ENCODE results near the gene CNDP1.
"Not testable (repeated sequence)": the region's sequence is repeated elsewhere in the genome, so short reads cannot be mapped to it uniquely, and the experiment has no call there.

CNDP1 gene

DNA sequence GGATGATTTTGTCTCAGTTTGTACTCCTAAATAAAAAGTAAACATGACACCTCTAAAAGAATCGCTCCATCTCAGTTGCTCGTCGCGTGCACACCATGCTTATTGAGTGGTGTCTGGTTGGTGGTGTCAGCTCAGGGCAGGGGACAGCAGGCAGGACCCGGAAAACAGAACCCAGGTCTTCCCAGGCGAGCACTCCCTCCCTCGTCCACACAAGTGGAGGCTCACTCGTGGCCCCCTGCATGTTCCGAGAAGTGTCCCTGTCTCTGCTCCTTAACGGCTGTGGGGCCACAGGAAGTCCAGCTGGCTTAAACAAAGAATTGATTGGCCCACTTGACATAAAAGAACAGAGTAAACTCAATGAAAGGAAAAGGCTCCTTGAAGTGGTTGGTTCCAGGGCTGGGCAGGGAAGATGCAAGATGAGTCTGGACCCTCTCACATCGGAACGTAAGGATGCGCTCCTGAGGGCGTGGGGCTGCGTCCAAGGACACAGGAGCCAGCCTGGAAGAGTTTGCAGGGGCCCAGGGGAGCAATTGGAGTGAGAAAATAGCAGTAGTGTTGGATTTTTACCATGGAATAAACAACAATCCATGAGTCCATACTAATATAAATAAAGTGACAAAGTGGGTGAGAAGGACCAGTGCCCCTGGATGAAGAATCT is 13.1 kb upstream of the CNDP1 start:
- H3K4me3 Mint-ChIP-seq = no peak overlapping the region

DNA sequence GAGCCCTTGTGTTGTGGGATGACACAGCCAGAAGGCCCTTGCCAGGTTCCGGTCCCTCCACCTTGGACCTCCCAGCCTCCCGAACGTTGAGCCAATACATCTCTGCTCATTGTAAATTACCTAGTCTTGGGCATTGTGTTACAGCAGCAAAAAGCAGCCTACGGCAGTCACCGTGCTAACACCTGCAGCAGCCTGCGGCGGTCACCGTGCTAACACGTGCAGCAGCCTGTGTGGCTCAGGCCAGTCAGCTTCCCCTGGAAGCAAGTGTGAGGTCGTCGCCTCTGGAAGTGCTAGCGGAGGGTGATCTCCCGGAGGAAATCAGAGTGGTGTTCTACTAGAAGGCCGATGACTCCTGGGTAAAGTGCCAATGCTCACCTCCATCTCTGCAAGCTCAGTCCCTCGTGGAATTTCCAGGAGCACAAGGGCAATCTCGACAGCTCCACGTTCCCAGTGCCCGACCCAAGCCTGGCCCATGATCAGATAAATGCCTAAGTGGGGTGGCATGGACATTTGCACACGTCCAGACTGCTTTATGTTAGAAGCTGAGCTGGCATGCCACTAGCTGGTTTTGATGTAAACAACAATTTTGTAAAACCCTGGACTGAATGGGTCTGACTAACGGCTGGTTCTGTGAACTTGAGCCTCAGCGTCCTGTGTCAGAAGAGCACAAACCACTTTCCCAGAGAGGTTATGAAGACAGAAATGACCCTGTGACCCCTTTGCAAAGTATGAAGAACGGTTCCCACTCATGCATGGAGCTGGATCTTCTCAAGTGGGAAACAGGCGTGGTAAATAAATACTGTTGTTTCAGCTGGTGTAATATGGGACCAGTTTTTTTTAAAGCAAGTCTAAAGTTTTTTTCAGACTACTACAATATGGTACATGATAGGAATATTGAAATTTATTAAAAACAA is 11.4 kb upstream of the CNDP1 start:
- H3K27ac Mint-ChIP-seq = peak overlapping the region; percentile 97
- peaks cover 21% of the 10 kb centered on the region for H3K4me1 Mint-ChIP-seq
- peaks cover 53% of the 10 kb centered on the region for H3K36me3 Mint-ChIP-seq (ENCODE audit: low read depth)
- peaks cover 35% of the 10 kb centered on the region for H3K9me3 Mint-ChIP-seq
- H3K4me3 Mint-ChIP-seq = no peak overlapping the region
- no peak for DNase-seq
- peaks cover 8% of the 10 kb centered on the region for H3K27me3 Mint-ChIP-seq (ENCODE audit: low read depth, poor library complexity)
- TF ChIP-seq, protein P1, sequence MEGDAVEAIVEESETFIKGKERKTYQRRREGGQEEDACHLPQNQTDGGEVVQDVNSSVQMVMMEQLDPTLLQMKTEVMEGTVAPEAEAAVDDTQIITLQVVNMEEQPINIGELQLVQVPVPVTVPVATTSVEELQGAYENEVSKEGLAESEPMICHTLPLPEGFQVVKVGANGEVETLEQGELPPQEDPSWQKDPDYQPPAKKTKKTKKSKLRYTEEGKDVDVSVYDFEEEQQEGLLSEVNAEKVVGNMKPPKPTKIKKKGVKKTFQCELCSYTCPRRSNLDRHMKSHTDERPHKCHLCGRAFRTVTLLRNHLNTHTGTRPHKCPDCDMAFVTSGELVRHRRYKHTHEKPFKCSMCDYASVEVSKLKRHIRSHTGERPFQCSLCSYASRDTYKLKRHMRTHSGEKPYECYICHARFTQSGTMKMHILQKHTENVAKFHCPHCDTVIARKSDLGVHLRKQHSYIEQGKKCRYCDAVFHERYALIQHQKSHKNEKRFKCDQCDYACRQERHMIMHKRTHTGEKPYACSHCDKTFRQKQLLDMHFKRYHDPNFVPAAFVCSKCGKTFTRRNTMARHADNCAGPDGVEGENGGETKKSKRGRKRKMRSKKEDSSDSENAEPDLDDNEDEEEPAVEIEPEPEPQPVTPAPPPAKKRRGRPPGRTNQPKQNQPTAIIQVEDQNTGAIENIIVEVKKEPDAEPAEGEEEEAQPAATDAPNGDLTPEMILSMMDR (IDR thresholded peaks at IDR 0.05) = no peak

More for the DNA sequence above, 13.1 kb upstream of the CNDP1 start:
- Mint-ChIP-seq H3K27ac (peak overlapping the region; percentile 55), H3K27me3 (ENCODE audit: low read depth, poor library complexity) (peaks cover 3% of the 10 kb centered on the region), H3K4me1 (peaks cover 21% of the 10 kb centered on the region), H3K9me3 (peaks cover 35% of the 10 kb centered on the region), H3K36me3 (ENCODE audit: low read depth) (peaks cover 61% of the 10 kb centered on the region)
- TF ChIP-seq, protein P1 (IDR thresholded peaks at IDR 0.05) = no peak
- DNase-seq = no peak

DNA sequence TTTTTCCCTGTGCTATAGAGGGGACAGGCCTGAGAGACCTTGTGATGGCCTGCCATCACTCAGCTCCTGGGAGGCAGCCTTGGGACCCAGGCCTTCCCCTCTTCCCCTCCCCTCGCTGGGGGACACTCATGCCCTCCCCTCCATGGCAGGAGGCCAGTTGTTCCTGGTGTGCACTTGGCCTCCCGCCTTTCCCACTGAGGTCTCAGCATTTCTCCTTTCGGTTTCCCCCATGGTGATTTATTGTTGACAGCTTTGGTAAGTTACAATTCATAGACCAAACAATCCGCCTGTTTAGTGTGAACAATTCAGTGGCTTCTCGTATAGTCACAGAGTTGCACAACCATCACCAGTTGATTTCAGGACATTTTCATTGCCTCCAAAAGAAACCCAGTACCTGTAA is 10.2 kb upstream of the CNDP1 start:
- no peak overlapping the region for H3K4me3 Mint-ChIP-seq
- peaks cover 8% of the 10 kb centered on the region for H3K27me3 Mint-ChIP-seq (ENCODE audit: low read depth, poor library complexity)
- DNase-seq = no peak
- H3K27ac Mint-ChIP-seq = peak overlapping the region; percentile 61
- H3K36me3 Mint-ChIP-seq (ENCODE audit: low read depth) = peaks cover 41% of the 10 kb centered on the region
- peaks cover 35% of the 10 kb centered on the region for H3K9me3 Mint-ChIP-seq
- TF ChIP-seq, protein P1 (IDR thresholded peaks at IDR 0.05) = no peak
- peaks cover 21% of the 10 kb centered on the region for H3K4me1 Mint-ChIP-seq

DNA sequence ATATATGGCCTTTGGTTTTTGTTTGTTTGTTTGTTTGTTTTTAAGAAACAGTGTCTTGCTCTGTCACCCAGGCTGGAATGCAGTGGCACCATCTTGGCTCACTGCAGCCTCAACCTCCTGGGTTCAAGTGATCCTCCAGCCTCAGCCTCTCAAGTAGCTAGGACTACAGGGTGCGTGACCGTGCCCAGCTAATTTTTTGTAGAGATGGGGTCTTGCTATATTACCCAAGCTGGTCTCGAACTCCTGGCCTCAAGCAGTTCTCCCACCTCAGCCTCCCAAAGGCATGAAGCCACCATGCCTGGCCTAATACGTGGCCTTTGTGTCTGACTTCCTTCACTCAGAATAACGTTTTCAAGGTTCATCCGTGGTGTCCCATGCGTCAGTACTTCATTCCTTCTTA is 9.4 kb upstream of the CNDP1 start:
- H3K27me3 Mint-ChIP-seq (ENCODE audit: low read depth, poor library complexity); H3K4me3 Mint-ChIP-seq; DNase-seq; H3K27ac Mint-ChIP-seq: not testable (repeated sequence)
- Mint-ChIP-seq H3K4me1 (peaks cover 21% of the 10 kb centered on the region), H3K36me3 (ENCODE audit: low read depth) (peaks cover 33% of the 10 kb centered on the region), H3K9me3 (peaks cover 35% of the 10 kb centered on the region)

DNA sequence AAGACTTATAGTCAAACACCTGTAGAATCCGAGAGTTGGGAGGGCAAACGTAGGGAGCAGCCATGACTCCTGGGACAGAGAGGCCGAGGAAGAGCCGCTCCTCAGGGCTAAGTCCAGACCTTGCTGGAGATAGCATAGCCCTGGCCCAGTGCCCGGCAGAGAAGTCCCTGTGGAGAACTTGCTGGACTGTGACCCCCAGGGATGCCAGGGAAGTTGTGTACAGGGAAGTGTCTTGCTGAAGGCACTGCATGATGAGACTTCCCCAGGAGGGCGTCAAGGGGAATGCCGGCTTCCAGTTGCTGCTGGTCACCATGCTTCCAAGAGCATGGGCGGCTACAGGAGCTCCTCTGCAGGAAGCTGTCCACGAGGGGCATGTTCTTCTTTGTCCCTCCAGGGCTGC is 8.6 kb upstream of the CNDP1 start:
- DNase-seq = no peak
- Mint-ChIP-seq H3K36me3 (ENCODE audit: low read depth) (peaks cover 25% of the 10 kb centered on the region), H3K4me3 (no peak overlapping the region), H3K27me3 (ENCODE audit: low read depth, poor library complexity) (peaks cover 16% of the 10 kb centered on the region), H3K27ac (no peak overlapping the region), H3K9me3 (peaks cover 27% of the 10 kb centered on the region), H3K4me1 (peaks cover 21% of the 10 kb centered on the region)
- TF ChIP-seq, protein P1 (IDR thresholded peaks at IDR 0.05) = no peak

DNA sequence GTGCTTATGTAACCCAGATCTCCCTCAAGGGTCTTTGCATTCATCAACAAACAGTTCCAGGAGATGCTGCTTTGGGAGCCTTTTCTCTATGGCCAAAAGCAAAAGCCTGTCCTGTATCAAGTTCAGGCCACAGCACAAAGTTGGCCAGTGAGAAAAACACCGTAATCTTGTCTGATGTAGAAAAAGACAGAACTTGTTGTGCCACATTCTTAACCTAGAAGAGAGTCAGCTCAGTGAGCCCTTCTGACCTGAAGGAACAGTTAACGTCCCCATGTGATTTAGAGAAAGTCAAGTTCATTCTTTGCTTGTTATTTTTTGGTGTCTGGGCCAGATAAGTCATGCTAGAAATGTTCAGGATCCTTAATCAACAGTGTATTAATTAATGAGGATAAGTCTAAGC is 7.8 kb upstream of the CNDP1 start:
- peaks cover 21% of the 10 kb centered on the region for H3K4me1 Mint-ChIP-seq
- peaks cover 20% of the 10 kb centered on the region for H3K9me3 Mint-ChIP-seq
- H3K36me3 Mint-ChIP-seq (ENCODE audit: low read depth) = peaks cover 17% of the 10 kb centered on the region
- no peak overlapping the region for H3K27ac Mint-ChIP-seq
- DNase-seq = no peak
- no peak overlapping the region for H3K4me3 Mint-ChIP-seq
- TF ChIP-seq, protein P1 (IDR thresholded peaks at IDR 0.05) = no peak
- peaks cover 19% of the 10 kb centered on the region for H3K27me3 Mint-ChIP-seq (ENCODE audit: low read depth, poor library complexity)

All from nephron progenitor cell (in vitro differentiated cells).